ENCODE measurements around the gene NLGN1. TPM values are rescaled to one million over a fixed set of nuclear protein-coding genes. Genes with fewer than 3 reads are reported as not detected.
"Not testable (repeated sequence)": the region's sequence is repeated elsewhere in the genome, so short reads cannot be mapped to it uniquely, and the experiment has no call there.

NLGN1 gene
- total and polyA plus RNA-seq, 9 of the 15 experiments (the other 6 are each of a cell fraction or from before 2014, with no cell fraction given), result under 0.01 to 0.01 TPM; not detected in 7

- intact Hi-C loops (cut with micrococcal nuclease); H2AFZ ChIP-seq (ENCODE audit: low read depth, low read length); DNase-seq (ENCODE audit: extremely low read depth in 1 of 4, low spot score in 3 of 4); BruUV-seq (replicated peaks); H3K79me2 ChIP-seq (ENCODE audit: control insufficient read depth, insufficient read depth, low read length); H3K9me1 ChIP-seq (ENCODE audit: control insufficient read depth, insufficient read depth, low read length); H3K9me3 ChIP-seq (replicated peaks; ENCODE audit: control insufficient read depth, insufficient read depth, low read depth, low read length); H3K4me1 ChIP-seq (replicated peaks in 1 of 2; ENCODE audit: control insufficient read depth in 2 of 2, insufficient read depth in 2 of 2, low read length in 2 of 2); CTCF ChIA-PET (ENCODE audit: low intra/inter-chr PET ratio); H3K4me3 ChIP-seq; H3K27ac ChIP-seq (ENCODE audit: extremely low read depth, low read depth, low read length); FAIRE-seq; H4K20me1 ChIP-seq (replicated peaks; ENCODE audit: control insufficient read depth, insufficient read depth, low read length); H3K4me2 ChIP-seq (ENCODE audit: insufficient read depth, low read length); in situ Hi-C loops (cut with MboI); ATAC-seq; POLR2A ChIA-PET; H3K9ac ChIP-seq (ENCODE audit: insufficient read depth in 1 of 2, low read depth in 2 of 2, low read length in 2 of 2); H3K36me3 ChIP-seq (ENCODE audit: control insufficient read depth, insufficient read depth, low read length); H3K27me3 ChIP-seq (ENCODE audit: control insufficient read depth in 2 of 2, insufficient read depth in 2 of 2, low read length in 2 of 2): not testable (repeated sequence)
- under 1% methylated on average over 10 of the region's 10 CpGs for WGBS (ENCODE audit: insufficient coverage, low coverage, missing lambda C conversion rate)
These were observed 54.0 kb downstream of the NLGN1 start for GRCh38 chr3:173451561-173451960.

- POLR2A ChIA-PET, result no interaction called here
- Histone ChIP-seq H3K9me1 (ENCODE audit: control insufficient read depth, insufficient read depth, low read length) (no peaks in the 10 kb centered on the region), H2AFZ (ENCODE audit: low read depth, low read length) (no peak overlapping the region), H3K4me2 (ENCODE audit: insufficient read depth, low read length) (no peak overlapping the region), H3K4me1 (replicated peaks in 1 of 2; ENCODE audit: control insufficient read depth in 2 of 2, insufficient read depth in 2 of 2, low read length in 2 of 2) (no peaks in the 10 kb centered on the region), H4K20me1 (replicated peaks; ENCODE audit: control insufficient read depth, insufficient read depth, low read length) (no peaks in the 10 kb centered on the region), H3K27me3 (ENCODE audit: control insufficient read depth in 2 of 2, insufficient read depth in 2 of 2, low read length in 2 of 2) (no peaks in the 10 kb centered on the region), H3K79me2 (ENCODE audit: control insufficient read depth, insufficient read depth, low read length) (no peaks in the 10 kb centered on the region), H3K27ac (ENCODE audit: extremely low read depth, low read depth, low read length) (no peak overlapping the region), H3K4me3 (no peak overlapping the region), H3K36me3 (ENCODE audit: control insufficient read depth, insufficient read depth, low read length) (no peaks in the 10 kb centered on the region), H3K9me3 (replicated peaks; ENCODE audit: control insufficient read depth, insufficient read depth, low read depth, low read length) (peaks cover 2% of the 10 kb centered on the region; the same call in 1 of the 2 replicates), H3K9ac (ENCODE audit: insufficient read depth in 1 of 2, low read depth in 2 of 2, low read length in 2 of 2) (no peak overlapping the region)
- CTCF ChIA-PET (ENCODE audit: low intra/inter-chr PET ratio), result no interaction called here
- ATAC-seq (no peak), FAIRE-seq (no peak), DNase-seq (ENCODE audit: extremely low read depth in 1 of 4, low spot score in 3 of 4) (no peak)
- in situ Hi-C loops (cut with MboI), result no loop called here
- TF ChIP-seq SIRT6 (IDR thresholded peaks at IDR 0.05; ENCODE audit: low read depth, low read length) (no peak), CBX2 (IDR thresholded peaks at IDR 0.05; ENCODE audit: insufficient read depth, low read length, poor library complexity, severe bottlenecking) (no peak), BCL6 (CRISPR knock-in tag; IDR thresholded peaks at IDR 0.05) (no peak), EZH2 (IDR thresholded peaks at IDR 0.05; ENCODE audit: borderline replicate concordance, low read depth, low read length) (no peak), WHSC1 (IDR thresholded peaks at IDR 0.05; ENCODE audit: low read length) (no peak), ZNF316 (IDR thresholded peaks at IDR 0.05) (no peak), SP1 (CRISPR knock-in tag; IDR thresholded peaks at IDR 0.05) (no peak), FIP1L1 (IDR thresholded peaks at IDR 0.05; ENCODE audit: low read depth, low read length, poor library complexity, severe bottlenecking) (no peak), ZNF431 (CRISPR knock-in tag; IDR thresholded peaks at IDR 0.05) (no peak)
- TF ChIP-seq, protein P1, sequence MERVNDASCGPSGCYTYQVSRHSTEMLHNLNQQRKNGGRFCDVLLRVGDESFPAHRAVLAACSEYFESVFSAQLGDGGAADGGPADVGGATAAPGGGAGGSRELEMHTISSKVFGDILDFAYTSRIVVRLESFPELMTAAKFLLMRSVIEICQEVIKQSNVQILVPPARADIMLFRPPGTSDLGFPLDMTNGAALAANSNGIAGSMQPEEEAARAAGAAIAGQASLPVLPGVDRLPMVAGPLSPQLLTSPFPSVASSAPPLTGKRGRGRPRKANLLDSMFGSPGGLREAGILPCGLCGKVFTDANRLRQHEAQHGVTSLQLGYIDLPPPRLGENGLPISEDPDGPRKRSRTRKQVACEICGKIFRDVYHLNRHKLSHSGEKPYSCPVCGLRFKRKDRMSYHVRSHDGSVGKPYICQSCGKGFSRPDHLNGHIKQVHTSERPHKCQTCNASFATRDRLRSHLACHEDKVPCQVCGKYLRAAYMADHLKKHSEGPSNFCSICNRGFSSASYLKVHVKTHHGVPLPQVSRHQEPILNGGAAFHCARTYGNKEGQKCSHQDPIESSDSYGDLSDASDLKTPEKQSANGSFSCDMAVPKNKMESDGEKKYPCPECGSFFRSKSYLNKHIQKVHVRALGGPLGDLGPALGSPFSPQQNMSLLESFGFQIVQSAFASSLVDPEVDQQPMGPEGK (CRISPR knock-in tag; IDR thresholded peaks at IDR 0.05; ENCODE audit: borderline replicate concordance), result no peak
- intact Hi-C loops (cut with micrococcal nuclease), result no loop called here
- BruUV-seq (replicated peaks), result no TSS peak
- 0% methylated on average over 3 of the region's 3 CpGs for WGBS (ENCODE audit: insufficient coverage, low coverage, missing lambda C conversion rate)
These were observed 65.7 kb downstream of the NLGN1 start for GRCh38 chr3:173463250-173463649.
